ENCODE data around the gene CCNQ. TPM values are rescaled to one million over a fixed set of nuclear protein-coding genes. Genes with fewer than 3 reads are reported as not detected.

CCNQ gene
- total and polyA plus RNA-seq, 2 of the 8 experiments (the other 6 are each of a cell fraction or from before 2014, with no cell fraction given), result 16.6 to 32.1 TPM

DNA sequence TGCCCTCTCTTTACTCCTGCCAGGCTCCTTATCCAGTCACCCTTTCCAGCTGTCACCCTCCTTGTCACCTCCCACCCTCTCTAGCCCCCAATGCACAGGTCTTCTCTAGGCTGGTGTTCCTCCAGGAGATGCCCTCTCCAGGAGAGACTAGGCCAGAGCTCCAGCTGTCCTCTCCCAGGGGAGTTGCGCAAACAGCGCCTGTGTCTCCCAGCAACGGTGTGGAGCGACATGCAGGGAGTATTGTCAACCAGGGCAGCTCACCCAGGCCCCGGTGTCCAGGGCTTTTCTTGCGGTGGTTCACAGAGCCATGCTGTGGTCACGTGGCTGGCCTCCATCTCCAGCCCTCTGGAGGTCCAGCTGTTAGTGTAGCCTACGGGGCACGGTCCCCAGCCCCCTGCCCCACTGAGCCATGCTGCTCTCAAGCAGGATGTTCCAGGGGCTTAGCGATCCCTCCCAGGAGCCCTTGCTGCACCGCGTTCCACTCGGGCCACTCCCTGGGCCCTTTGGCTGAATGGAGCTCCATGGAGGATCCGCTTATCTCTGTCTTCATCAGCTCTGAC lies 34.8 kb downstream of the CCNQ start:
- Histone ChIP-seq H2BK12ac (ENCODE audit: low read depth, low read length) (no peak overlapping the region), H3K4me1 (replicated peaks in 1 of 4; ENCODE audit: control insufficient read depth in 3 of 4, insufficient read depth in 4 of 4, low read length in 3 of 4) (peaks cover 0 to 15% (median 5%) of the 10 kb centered on the region in 4 experiments; a peak in 5 of 7 replicates), H3K56ac (replicated peaks; ENCODE audit: insufficient read length, low read depth, low read length) (no peak overlapping the region), H3K27me3 (replicated peaks in 1 of 4; ENCODE audit: control insufficient read depth in 3 of 4, extremely low read depth in 1 of 4, insufficient read depth in 3 of 4, low read length in 3 of 4) (no peaks in the 10 kb centered on the region; a peak in 1 of 7 replicates), H3K36me3 (ENCODE audit: control insufficient read depth in 2 of 4, insufficient read depth in 4 of 4, low read length in 3 of 4) (no peaks in the 10 kb centered on the region), H3K9me3 (ENCODE audit: insufficient read depth in 2 of 2, low read depth in 1 of 2, low read length in 1 of 2) (no peaks in the 10 kb centered on the region), H2AK5ac (ENCODE audit: low read depth, low read length) (no peak overlapping the region), H3K79me2 (ENCODE audit: control insufficient read depth in 1 of 2, insufficient read depth in 2 of 2, low read length in 2 of 2) (no peaks in the 10 kb centered on the region), H3K23ac (ENCODE audit: insufficient read length) (no peak overlapping the region), H3K27ac (ENCODE audit: low read depth, low read length) (no peak overlapping the region), H3K79me1 (ENCODE audit: low read depth, low read length) (no peaks in the 10 kb centered on the region), H3K9ac (replicated peaks in 1 of 4; ENCODE audit: extremely low read depth in 1 of 4, low read depth in 3 of 4, low read length in 3 of 4) (no peak overlapping the region), H3K18ac (ENCODE audit: extremely low read depth, low read length) (no peak overlapping the region), H4K20me1 (replicated peaks in 1 of 2; ENCODE audit: control insufficient read depth in 1 of 2, insufficient read depth in 2 of 2, low read length in 2 of 2) (no peaks in the 10 kb centered on the region), H2BK5ac (ENCODE audit: low read depth, low read length) (no peak overlapping the region), H3K14ac (ENCODE audit: insufficient read length) (no peak overlapping the region), H2BK120ac (replicated peaks; ENCODE audit: low read depth, low read length) (no peak overlapping the region), H4K8ac (ENCODE audit: extremely low read depth, insufficient read depth, low read length) (no peak overlapping the region), H3K4ac (replicated peaks; ENCODE audit: insufficient read length, low read depth, low read length) (no peak overlapping the region), H4K91ac (replicated peaks; ENCODE audit: insufficient read length, low read length) (no peak overlapping the region), H2BK20ac (ENCODE audit: low read length) (no peak overlapping the region), H3K4me3 (ENCODE audit: extremely low read depth in 1 of 4, insufficient read depth in 2 of 4, low read depth in 3 of 4, low read length in 4 of 4) (no peak overlapping the region), H2BK15ac (ENCODE audit: low read length) (no peak overlapping the region), H3K4me2 (ENCODE audit: insufficient read depth in 1 of 2, low read depth in 2 of 2, low read length in 2 of 2) (no peak overlapping the region), H4K5ac (ENCODE audit: insufficient read length, low read depth, low read length) (no peak overlapping the region), H2AFZ (ENCODE audit: low read length) (no peak overlapping the region), H3K23me2 (ENCODE audit: low read depth, low read length) (no peaks in the 10 kb centered on the region)
- CTCF ChIA-PET (ENCODE audit: partially characterized antibody), result interaction anchor here (0.9 to 4.7 kb wide), 12 partner anchors 10 to 93 kb away, joined by 3 to 41 read pairs (median 6); no protein-coding TSS in a partner anchor
- TF ChIP-seq POLR2AphosphoS5 (IDR thresholded peaks at IDR 0.05; ENCODE audit: low read depth, low read length) (no peak), HDAC2 (IDR thresholded peaks at IDR 0.05; ENCODE audit: borderline replicate concordance in 1 of 2, low read depth in 2 of 2, low read length in 2 of 2) (no peak), BCL11A (IDR thresholded peaks at IDR 0.05; ENCODE audit: low read depth in 2 of 2, low read length in 2 of 2) (no peak), JUND (IDR thresholded peaks at IDR 0.05; ENCODE audit: low read length) (no peak), GTF2F1 (IDR thresholded peaks at IDR 0.05; ENCODE audit: borderline replicate concordance, low read depth, low read length) (no peak), EP300 (IDR thresholded peaks at IDR 0.05; ENCODE audit: borderline replicate concordance in 1 of 2, low read depth in 2 of 2, low read length in 2 of 2) (no peak)
- TF ChIP-seq, protein P1, sequence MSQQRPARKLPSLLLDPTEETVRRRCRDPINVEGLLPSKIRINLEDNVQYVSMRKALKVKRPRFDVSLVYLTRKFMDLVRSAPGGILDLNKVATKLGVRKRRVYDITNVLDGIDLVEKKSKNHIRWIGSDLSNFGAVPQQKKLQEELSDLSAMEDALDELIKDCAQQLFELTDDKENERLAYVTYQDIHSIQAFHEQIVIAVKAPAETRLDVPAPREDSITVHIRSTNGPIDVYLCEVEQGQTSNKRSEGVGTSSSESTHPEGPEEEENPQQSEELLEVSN (IDR thresholded peaks at IDR 0.05), result no peak
- FAIRE-seq, result no peak
- POLR2A ChIA-PET (ENCODE audit: partially characterized antibody), result no interaction called here
- DNase-seq (ENCODE audit: low read depth in 1 of 2, low spot score in 2 of 2), result no peak
- 73% methylated on average over 5 of the region's 14 CpGs; no CpG with 5 or more reads in 1 of the 2 experiments for whole genome bisulfite sequencing, 2 experiments (ENCODE audit: extremely low coverage in 1 of 2, insufficient coverage in 1 of 2, insufficient read length in 1 of 2, insufficient replicate concordance in 2 of 2, low coverage in 1 of 2, low lambda C conversion rate in 2 of 2, missing lambda C conversion rate in 1 of 2)

All from H1 (cell line).